ENCODE results near the gene LEMD1.
A peak's percentile ranks its signal among the peaks of the same experiment; 100 is the strongest.

The LEMD1 gene

DNA sequence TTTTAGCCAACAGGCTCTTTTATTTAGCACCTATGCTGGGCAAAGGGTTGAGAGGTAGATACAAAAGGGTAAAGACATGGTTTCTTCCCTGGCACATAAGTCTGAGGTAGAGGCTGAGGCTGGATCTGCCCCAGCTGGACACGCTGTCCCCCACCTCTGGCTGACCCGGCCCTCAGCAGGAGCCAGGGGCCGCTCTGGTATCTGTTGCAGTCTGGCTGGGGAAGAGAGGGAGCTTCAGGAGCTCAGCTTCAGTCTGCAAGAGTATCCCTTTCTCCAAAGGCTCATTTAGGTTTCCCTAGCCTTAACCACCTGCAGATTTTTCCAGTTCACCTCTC lies 19.8 kb upstream of the LEMD1 start:
- DNase-seq (ENCODE audit: low spot score), result no peak
- TF ChIP-seq, protein P1, sequence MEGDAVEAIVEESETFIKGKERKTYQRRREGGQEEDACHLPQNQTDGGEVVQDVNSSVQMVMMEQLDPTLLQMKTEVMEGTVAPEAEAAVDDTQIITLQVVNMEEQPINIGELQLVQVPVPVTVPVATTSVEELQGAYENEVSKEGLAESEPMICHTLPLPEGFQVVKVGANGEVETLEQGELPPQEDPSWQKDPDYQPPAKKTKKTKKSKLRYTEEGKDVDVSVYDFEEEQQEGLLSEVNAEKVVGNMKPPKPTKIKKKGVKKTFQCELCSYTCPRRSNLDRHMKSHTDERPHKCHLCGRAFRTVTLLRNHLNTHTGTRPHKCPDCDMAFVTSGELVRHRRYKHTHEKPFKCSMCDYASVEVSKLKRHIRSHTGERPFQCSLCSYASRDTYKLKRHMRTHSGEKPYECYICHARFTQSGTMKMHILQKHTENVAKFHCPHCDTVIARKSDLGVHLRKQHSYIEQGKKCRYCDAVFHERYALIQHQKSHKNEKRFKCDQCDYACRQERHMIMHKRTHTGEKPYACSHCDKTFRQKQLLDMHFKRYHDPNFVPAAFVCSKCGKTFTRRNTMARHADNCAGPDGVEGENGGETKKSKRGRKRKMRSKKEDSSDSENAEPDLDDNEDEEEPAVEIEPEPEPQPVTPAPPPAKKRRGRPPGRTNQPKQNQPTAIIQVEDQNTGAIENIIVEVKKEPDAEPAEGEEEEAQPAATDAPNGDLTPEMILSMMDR (IDR thresholded peaks at IDR 0.05; ENCODE audit: extremely low read depth, missing control alignments), result no peak

DNA sequence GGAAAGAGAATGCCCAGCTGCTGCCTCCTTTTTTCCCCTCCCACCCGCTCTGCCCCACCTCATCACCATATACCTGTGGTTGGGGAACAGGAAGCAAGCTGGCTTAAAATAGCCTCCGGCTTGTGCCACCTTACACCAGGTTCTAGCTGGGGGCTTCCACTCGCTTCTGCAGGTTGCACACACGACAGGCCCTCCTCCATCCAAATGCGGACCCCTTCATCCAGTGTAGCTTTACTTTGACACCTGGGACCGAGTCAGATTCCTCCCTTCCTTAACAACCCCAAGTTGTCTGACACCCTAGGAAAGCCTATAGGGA lies 19.4 kb upstream of the LEMD1 start:
- no peak for DNase-seq (ENCODE audit: low spot score)
- TF ChIP-seq, protein P1 (IDR thresholded peaks at IDR 0.05; ENCODE audit: extremely low read depth, missing control alignments), result no peak

DNA sequence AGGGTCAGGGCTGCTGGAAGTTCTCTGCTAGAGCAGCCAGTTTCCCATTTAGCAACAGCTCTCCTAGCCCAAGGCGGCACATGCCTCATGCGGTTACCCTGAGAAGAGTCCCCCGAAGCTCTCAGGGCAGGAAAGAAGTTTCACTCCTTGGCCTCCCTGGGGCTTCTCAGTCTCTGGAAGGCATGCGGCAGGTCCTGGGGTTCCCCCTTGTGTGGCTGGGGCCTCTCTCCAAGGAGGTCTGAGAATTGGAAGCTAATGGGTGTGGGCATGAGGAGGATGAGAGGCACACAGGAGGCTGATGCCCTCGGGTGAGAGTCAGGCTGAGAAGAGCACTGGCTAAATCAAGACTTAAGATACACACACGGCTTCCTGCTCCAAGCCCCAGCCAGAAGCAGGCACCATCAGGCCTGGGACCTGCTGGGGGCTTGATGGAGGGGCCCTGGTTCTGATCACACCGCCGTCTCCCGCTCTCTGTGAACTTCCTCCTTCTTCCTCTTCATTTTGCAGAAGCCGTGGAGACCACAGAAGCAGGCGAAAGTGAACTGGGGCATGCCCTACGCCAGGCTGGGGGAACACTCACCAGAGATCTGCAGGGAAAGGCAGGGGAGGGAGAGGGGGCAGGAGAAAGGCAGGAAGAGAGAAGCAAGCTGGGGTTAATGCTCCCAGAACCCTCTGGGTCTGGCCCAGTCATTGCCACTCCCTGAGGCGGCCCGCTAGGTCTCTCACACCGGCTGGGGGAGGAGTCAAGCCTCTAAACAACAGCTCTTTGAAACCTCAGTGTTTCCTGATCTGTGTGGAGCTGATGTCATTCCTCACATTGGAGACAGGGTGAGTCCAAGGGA lies 18.8 kb upstream of the LEMD1 start:
- TF ChIP-seq, protein P1 (IDR thresholded peaks at IDR 0.05; ENCODE audit: extremely low read depth, missing control alignments), result no peak
- DNase-seq (ENCODE audit: low spot score), result peak; percentile 82

DNA sequence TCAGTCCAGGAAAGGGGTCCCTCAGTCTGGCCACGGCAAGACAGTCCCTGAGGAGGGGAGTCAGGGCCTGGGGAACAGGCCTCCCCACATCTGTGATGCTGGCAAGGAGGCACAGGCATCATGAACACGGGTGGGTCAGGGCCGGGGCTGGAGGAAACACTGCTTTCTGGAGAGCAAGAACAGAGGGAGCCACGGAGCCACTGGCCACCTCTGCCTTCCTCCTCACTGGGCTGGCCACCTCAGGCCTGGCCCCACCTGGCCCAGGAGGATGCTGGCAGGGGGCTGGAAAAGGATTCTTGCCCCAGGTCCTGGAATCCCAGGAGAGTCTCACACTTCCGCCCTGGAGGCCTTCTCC lies 18.2 kb upstream of the LEMD1 start:
- no peak for DNase-seq (ENCODE audit: low spot score)
- TF ChIP-seq, protein P1 (IDR thresholded peaks at IDR 0.05; ENCODE audit: extremely low read depth, missing control alignments), result no peak

DNA sequence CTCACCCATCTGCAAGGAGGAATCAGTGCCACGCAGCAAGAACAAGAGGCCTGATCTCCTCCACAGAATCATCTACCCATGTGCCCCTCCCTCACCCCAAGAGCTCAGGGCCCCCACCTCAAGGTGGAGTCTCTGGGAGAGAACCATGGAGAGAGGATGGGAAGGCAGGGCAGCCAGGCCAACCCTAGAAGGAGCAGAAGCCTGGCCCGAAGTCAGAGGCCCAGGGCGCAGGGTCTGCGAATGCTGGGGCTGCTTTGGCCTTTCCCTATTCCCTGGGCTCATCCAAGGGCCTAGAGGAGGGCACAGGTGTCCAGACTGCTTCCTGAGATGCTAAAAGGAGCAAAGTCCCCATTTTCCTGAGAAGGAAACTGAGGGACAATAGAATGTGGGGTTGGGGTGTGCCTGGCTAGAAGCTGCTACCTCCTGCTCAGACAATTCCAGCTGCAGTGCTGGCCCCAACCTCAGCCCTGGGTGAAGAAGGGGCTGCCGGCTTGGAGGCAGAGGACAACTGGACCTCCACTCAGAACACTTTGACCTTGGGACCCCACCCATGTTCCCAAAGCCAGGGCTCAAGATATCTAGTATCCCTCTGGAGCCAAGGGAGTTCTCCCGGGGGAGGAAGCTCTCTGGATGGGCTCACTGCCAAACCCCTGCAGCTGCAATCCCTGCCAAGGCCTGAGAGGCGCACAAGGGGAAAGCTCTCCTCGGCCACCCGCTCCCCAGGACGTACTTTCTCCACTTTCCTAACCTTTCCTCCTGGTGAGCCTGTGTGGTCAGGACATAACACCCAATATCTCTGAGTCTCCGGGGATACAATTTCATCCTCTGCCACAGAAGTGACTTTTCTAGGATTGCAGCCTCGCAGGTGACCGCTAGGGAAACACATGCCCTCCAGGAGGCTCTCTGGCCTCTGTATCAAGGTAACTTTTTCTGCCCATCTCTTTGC lies 16.6 kb upstream of the LEMD1 start:
- TF ChIP-seq, protein P1 (IDR thresholded peaks at IDR 0.05; ENCODE audit: extremely low read depth, missing control alignments), result no peak
- no peak for DNase-seq (ENCODE audit: low spot score)

DNA sequence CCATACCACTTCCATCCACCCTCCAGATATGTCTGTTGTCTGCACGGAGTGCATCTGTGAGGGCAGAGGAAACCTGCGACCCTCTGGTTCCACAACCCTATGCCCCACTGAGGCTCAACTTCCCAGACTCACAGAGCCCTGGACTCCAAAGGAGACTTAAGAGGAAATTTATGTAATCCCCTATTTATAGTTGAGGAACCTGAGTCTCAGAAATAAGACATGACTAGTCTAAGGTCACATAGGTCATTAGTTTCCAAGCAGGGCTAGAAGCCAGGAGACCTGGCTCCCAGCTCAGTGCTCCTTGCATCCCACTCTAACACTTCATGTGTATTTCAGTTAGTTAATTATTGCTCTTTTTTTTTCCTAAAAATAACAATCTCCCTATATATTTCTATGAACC lies 15.7 kb upstream of the LEMD1 start:
- DNase-seq (ENCODE audit: low spot score), result no peak
- TF ChIP-seq, protein P1 (IDR thresholded peaks at IDR 0.05; ENCODE audit: extremely low read depth, missing control alignments), result no peak

DNA sequence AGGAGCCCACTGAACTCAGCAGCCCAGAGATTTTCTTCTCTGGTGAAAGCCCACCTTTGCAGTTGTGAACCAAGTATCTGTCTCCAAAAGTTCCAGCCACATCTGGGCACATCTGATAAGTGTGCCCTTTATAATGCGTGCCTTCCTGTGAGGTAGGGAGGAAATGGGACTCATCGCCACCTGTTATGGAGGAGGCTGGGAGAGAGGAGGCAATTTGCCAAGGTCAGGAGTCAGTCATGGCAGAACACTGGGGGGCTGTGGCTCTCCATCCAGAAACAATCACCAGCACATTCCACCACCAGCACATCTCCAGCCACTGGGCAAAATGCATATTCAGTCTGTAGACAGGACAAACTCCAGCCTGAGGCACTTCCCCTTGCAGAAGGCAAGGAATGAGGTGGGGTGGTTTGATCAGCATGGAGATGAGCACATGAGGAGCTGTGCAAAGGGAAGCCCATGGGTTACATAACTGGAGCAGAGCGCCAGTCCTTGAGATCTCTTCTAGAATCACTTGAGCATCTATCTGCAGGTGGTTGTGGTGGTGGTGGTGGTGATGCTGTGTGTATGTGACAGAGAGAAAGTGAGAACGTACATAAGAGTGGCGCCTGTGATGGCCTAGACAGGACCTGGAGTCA lies 15.0 kb upstream of the LEMD1 start:
- DNase-seq (ENCODE audit: low spot score), result no peak
- TF ChIP-seq, protein P1 (IDR thresholded peaks at IDR 0.05; ENCODE audit: extremely low read depth, missing control alignments), result no peak
